Lower lobe of right lung (tissue), 2 donors: Measurements from ENCODE around the gene DEAF1. TPM values are rescaled to one million over a fixed set of nuclear protein-coding genes. Genes with fewer than 3 reads are reported as not detected.

ENCODE experiments used
- ATAC-seq, 2 donors: fragments of 200-7000 bp; cut with Tn5 transposase; one replicate each; pipeline ENCODE4 v1.9.1; 2020 to 2022; ENCODE audit warnings: mild to moderate bottlenecking in 2 of 2, moderate library complexity in 2 of 2
- DNase-seq: peaks from one replicate; pipeline ENCODE4 v3.0.0-alpha.2; 2020
- H3K27ac ChIP-seq: fragments of 200-600 bp; one replicate; pipeline ENCODE4 v1.8.0; 2022
- H3K27me3 ChIP-seq: fragments of 200-600 bp; one replicate; pipeline ENCODE4 v1.8.0; 2022; ENCODE audit warnings: low read depth
- H3K36me3 ChIP-seq: fragments of 200-600 bp; one replicate; pipeline ENCODE4 v1.8.0; 2022; ENCODE audit warnings: mild to moderate bottlenecking
- H3K4me1 ChIP-seq: fragments of 200-600 bp; one replicate; pipeline ENCODE4 v1.8.0; 2022
- H3K4me3 ChIP-seq: fragments of 200-600 bp; one replicate; pipeline ENCODE4 v1.8.0; 2022; ENCODE audit warnings: mild to moderate bottlenecking
- H3K9me3 ChIP-seq: fragments of 200-600 bp; one replicate; pipeline ENCODE4 v1.8.0; 2022
- intact Hi-C: fragments of 100-400 bp; cut with DNase I; formaldehyde crosslinking; loops from one replicate; pipeline ENCODE4 v1.11.0; 2022
- total RNA-seq: library from RNA; stranded (reverse); fragmentation: NEBNext Ultra II Directional; extraction: Animal tissue kit (Norgen Biotek cat#: 25700); gene quantifications from one replicate; pipeline ENCODE4 v1.2.1, GENCODE V29; 2021
- TF ChIP-seq, protein P1 (sequence below): fragments of 200-600 bp; IDR thresholded peaks from one replicate; pipeline ENCODE4 v1.8.0; 2022; ENCODE audit warnings: antibody characterized with exemption, mild to moderate bottlenecking
- donor health status: DM: no; HTN: yes; CAD: no; lungs with severe emphysema.

Gene DEAF1
- total RNA-seq, 1 donor from 2014 or later: 32.0 TPM

GRCh38 chr11:678297-678696 lies 16.7 kb downstream of the DEAF1 start:
- no peak overlapping the region for H3K27ac ChIP-seq
- no peaks in the 10 kb centered on the region for H3K4me1 ChIP-seq
- ATAC-seq (no peak), DNase-seq (no peak)
- intact Hi-C loops: no loop called here
- H3K36me3 ChIP-seq: peaks cover 60% of the 10 kb centered on the region
- TF ChIP-seq, protein P1, sequence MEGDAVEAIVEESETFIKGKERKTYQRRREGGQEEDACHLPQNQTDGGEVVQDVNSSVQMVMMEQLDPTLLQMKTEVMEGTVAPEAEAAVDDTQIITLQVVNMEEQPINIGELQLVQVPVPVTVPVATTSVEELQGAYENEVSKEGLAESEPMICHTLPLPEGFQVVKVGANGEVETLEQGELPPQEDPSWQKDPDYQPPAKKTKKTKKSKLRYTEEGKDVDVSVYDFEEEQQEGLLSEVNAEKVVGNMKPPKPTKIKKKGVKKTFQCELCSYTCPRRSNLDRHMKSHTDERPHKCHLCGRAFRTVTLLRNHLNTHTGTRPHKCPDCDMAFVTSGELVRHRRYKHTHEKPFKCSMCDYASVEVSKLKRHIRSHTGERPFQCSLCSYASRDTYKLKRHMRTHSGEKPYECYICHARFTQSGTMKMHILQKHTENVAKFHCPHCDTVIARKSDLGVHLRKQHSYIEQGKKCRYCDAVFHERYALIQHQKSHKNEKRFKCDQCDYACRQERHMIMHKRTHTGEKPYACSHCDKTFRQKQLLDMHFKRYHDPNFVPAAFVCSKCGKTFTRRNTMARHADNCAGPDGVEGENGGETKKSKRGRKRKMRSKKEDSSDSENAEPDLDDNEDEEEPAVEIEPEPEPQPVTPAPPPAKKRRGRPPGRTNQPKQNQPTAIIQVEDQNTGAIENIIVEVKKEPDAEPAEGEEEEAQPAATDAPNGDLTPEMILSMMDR: no peak
- no peaks in the 10 kb centered on the region for H3K9me3 ChIP-seq
- no peak overlapping the region for H3K4me3 ChIP-seq
- no peaks in the 10 kb centered on the region for H3K27me3 ChIP-seq

DNA sequence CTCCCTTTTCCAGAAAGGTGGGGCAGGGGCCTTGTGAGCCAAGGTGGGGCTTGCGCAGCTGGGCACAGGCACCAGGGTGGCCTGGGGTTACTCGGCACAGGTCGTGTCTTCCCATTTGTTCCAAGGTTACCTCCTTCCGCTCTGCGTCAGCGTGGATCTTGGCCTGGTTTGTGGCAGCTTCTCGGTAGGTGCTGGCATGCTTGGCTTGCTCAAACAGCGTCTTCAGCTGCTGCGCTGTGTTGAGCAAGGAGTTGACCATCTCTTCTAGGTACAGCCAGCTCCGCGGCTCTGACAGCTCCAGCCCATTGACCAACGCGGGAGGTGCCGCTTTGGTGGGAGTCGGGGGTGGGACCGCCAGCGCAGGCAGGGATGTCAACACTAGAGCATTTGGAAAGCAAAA lies 20.6 kb downstream of the DEAF1 start:
- Histone ChIP-seq H3K27me3 (no peaks in the 10 kb centered on the region), H3K36me3 (peaks cover 62% of the 10 kb centered on the region), H3K4me1 (no peaks in the 10 kb centered on the region), H3K27ac (no peak overlapping the region), H3K4me3 (no peak overlapping the region), H3K9me3 (no peaks in the 10 kb centered on the region)
- no peak for ATAC-seq
- TF ChIP-seq, protein P1: no peak
- intact Hi-C loops: no loop called here
- no peak for DNase-seq

DNA sequence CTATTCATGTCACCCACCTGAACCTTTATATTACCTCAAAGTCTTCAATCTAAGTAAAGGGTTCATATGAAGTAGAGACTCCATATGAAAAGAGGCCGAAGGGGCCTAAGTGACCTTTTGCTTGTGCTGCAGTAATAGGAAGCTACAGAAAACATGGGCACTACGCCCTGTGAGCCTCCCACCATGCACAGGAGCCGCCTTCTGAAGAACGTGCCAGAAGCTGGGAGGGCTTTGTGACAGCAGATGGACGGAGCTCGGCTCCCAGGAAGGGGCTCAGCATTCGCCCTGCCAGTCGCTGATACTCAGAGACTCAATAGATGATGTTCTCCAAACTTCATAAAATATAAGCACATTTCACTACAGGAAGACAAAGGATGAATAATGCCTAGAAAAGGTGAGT lies 21.2 kb downstream of the DEAF1 start:
- Histone ChIP-seq H3K27ac (no peak overlapping the region), H3K36me3 (peaks cover 59% of the 10 kb centered on the region)
- intact Hi-C loops: no loop called here

GRCh38 chr11:665704-666281 lies 29.2 kb downstream of the DEAF1 start:
- Histone ChIP-seq H3K27ac (no peak overlapping the region), H3K36me3 (peaks cover 33% of the 10 kb centered on the region)
- intact Hi-C loops: loop anchor here (10.0 kb wide), 1 partner anchor 59 kb away; no protein-coding TSS in a partner anchor

More for the DNA sequence above, 21.2 kb downstream of the DEAF1 start:
- H3K4me3 ChIP-seq: no peak overlapping the region
- no peak for DNase-seq
- H3K4me1 ChIP-seq: no peaks in the 10 kb centered on the region
- H3K9me3 ChIP-seq: no peaks in the 10 kb centered on the region
- no peak for ATAC-seq
- H3K27me3 ChIP-seq: no peaks in the 10 kb centered on the region
- TF ChIP-seq, protein P1: no peak

DNA sequence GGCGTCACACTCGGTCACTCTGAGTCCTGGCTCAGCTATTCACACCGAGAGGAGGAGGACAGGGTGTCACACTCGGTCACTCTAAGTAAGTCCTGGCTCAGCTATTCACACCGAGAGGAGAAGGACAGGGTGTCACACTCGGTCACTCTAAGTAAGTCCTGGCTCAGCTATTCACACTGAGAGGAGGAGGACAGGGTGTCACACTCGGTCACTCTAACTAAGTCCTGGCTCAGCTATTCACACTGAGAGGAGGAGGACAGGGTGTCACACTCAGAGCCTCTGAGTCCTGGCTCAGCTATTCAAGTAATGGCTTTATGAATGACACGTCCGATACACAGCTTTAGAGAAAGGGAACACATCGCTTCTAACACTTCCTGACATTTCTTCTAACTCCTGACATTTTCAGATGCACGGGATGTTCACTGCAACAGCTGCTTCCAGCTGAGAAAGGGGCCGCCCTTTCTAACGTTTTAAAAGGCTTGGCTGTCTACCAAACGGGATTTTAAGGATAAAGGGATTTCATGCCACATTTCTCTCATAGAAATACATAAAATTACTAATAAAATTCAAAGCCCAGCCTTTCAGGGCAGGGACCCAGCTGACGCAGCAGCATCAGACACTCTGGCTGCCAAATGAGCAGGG lies 29.8 kb downstream of the DEAF1 start:
- TF ChIP-seq, protein P1: no peak
- H3K4me1 ChIP-seq: no peaks in the 10 kb centered on the region
- H3K27me3 ChIP-seq: no peaks in the 10 kb centered on the region
- peaks cover 36% of the 10 kb centered on the region for H3K36me3 ChIP-seq
- no peak overlapping the region for H3K27ac ChIP-seq
- no peak overlapping the region for H3K4me3 ChIP-seq
- DNase-seq (no peak), ATAC-seq (no peak)
- intact Hi-C loops: loop anchor here (10.0 kb wide), 1 partner anchor 60 kb away; no protein-coding TSS in a partner anchor
- H3K9me3 ChIP-seq: no peaks in the 10 kb centered on the region

More at GRCh38 chr11:665704-666281, 29.2 kb downstream of the DEAF1 start:
- DNase-seq (no peak), ATAC-seq (peak in 1 of 2 donors; percentile 40)
- no peaks in the 10 kb centered on the region for H3K4me1 ChIP-seq
- TF ChIP-seq, protein P1: no peak
- no peaks in the 10 kb centered on the region for H3K9me3 ChIP-seq
- no peaks in the 10 kb centered on the region for H3K27me3 ChIP-seq
- no peak overlapping the region for H3K4me3 ChIP-seq
